RWPE2 (cell line): ENCODE data around the gene CLEC18A.

Experiments
- ATAC-seq: fragments of 200-7000 bp; cut with Tn5 transposase; 3 replicates; pipeline ENCODE4 v1.9.1; 2021; ENCODE audit warnings: low read depth
- DNase-seq: peaks from one replicate; pipeline ENCODE4 v3.0.0-alpha.2; 2020; ENCODE audit warnings: low spot score
- H3K27ac ChIP-seq: fragments of 450-650 bp; 2 replicates; pipeline ENCODE4 v1.5.1; 2017; ENCODE audit warnings: mild to moderate bottlenecking; ENCODE audit not compliant: poor library complexity, severe bottlenecking
- H3K27me3 ChIP-seq: fragments of 250-450 bp; sonication (Bioruptor Pico); 2 replicates; pipeline ENCODE4 v1.5.1; 2021; ENCODE audit warnings: mild to moderate bottlenecking, moderate library complexity; ENCODE audit not compliant: insufficient read depth, poor library complexity, severe bottlenecking
- H3K36me3 ChIP-seq: fragments of 250-450 bp; sonication (Bioruptor Pico); 2 replicates; pipeline ENCODE4 v1.5.1; 2020; ENCODE audit warnings: low read depth, mild to moderate bottlenecking, moderate library complexity
- H3K4me1 ChIP-seq: fragments of 250-450 bp; sonication (Bioruptor Pico); 2 replicates; pipeline ENCODE4 v1.5.1; 2021; ENCODE audit warnings: mild to moderate bottlenecking, moderate library complexity; ENCODE audit not compliant: insufficient read depth, poor library complexity, severe bottlenecking
- H3K4me3 ChIP-seq: fragments of 250-450 bp; sonication (Bioruptor Pico); 2 replicates; pipeline ENCODE4 v1.5.1; 2021; ENCODE audit warnings: mild to moderate bottlenecking, moderate library complexity; ENCODE audit not compliant: severe bottlenecking
- H3K9me3 ChIP-seq: fragments of 250-450 bp; sonication (Bioruptor Pico); 2 replicates; pipeline ENCODE4 v1.5.1; 2021; ENCODE audit warnings: mild to moderate bottlenecking, moderate library complexity; ENCODE audit not compliant: severe bottlenecking
- TF ChIP-seq, protein P1 (sequence below): fragments of 450-650 bp; IDR thresholded peaks from one replicate; pipeline ENCODE4 v1.5.1; 2017; ENCODE audit warnings: mild to moderate bottlenecking, moderate library complexity; ENCODE audit not compliant: poor library complexity, severe bottlenecking

The CLEC18A gene

GRCh38 chr16:69936751-69937211 lies 14.4 kb upstream of the CLEC18A start:
- TF ChIP-seq, protein P1, sequence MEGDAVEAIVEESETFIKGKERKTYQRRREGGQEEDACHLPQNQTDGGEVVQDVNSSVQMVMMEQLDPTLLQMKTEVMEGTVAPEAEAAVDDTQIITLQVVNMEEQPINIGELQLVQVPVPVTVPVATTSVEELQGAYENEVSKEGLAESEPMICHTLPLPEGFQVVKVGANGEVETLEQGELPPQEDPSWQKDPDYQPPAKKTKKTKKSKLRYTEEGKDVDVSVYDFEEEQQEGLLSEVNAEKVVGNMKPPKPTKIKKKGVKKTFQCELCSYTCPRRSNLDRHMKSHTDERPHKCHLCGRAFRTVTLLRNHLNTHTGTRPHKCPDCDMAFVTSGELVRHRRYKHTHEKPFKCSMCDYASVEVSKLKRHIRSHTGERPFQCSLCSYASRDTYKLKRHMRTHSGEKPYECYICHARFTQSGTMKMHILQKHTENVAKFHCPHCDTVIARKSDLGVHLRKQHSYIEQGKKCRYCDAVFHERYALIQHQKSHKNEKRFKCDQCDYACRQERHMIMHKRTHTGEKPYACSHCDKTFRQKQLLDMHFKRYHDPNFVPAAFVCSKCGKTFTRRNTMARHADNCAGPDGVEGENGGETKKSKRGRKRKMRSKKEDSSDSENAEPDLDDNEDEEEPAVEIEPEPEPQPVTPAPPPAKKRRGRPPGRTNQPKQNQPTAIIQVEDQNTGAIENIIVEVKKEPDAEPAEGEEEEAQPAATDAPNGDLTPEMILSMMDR, result no peak
- H3K36me3 ChIP-seq, result peaks cover 10% of the 10 kb centered on the region
- no peaks in the 10 kb centered on the region for H3K27me3 ChIP-seq
- no peaks in the 10 kb centered on the region for H3K4me1 ChIP-seq
- H3K9me3 ChIP-seq, result no peaks in the 10 kb centered on the region
- DNase-seq (no peak), ATAC-seq (no peak)
- H3K4me3 ChIP-seq, result no peak overlapping the region
- H3K27ac ChIP-seq, result no peak overlapping the region

DNA sequence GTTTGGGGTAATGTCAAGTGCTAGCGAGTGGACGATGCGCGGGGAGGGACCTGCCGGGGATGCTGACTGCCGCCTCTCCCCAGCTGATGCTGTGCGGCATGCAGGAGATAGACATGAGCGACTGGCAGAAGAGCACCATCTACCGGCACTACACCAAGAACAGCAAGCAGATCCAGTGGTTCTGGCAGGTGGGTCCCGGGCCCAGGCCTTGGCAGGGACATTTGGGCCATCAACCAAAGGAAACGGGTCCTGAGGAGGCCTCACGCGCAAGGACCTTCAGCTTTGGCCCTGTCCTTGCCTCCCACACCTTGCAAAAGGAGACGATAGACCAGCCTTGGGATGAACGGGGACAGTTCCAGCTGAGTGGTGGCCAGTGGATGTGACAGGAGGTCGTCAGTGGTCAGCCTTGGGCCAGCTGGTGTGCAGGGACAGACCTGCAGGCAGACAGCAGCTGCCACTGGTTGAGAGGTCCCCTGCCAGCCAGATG lies 13.6 kb upstream of the CLEC18A start:
- Histone ChIP-seq H3K27me3 (no peaks in the 10 kb centered on the region), H3K4me3 (no peak overlapping the region), H3K4me1 (no peaks in the 10 kb centered on the region), H3K36me3 (peaks cover 7% of the 10 kb centered on the region; the same call in 1 of the 2 replicates), H3K9me3 (no peaks in the 10 kb centered on the region), H3K27ac (no peak overlapping the region)
- TF ChIP-seq, protein P1, result no peak
- ATAC-seq (no peak), DNase-seq (no peak)

DNA sequence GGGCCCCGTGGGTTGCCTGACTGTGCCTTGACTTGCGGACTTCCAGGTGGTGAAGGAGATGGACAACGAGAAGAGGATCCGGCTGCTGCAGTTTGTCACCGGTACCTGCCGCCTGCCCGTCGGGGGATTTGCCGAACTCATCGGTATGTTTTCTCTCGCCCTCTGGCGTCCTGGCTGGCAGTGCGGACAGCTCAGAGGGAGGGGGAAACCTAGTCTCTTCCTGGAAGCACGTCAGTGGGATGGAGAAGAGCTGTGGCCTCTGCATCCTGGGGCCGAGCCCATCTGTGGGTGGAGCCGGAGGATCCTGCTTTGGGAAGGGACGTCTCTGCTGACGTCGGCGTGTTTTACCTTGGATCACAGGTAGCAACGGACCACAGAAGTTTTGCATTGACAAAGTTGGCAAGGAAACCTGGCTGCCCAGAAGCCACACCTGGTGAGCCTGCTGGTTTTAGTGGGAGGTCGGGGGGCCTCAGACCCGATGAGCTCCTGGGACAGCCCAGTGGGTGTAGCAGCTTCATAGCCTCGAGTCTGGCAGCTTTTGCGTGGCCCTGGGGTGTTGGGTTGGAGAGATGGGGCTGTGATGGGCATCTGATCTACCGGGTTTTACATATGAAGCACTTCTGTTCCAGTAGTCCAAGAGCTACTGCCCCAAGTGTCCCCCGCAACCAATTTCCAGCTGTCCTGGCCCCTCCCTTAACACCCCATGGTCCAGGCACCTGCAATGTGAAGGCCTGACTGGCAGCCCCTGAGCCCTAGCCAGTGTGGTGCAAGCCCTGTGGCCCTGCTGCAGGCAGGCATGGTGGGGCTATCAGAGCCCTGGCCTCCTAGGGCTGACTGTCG lies 11.9 kb upstream of the CLEC18A start:
- H3K36me3 ChIP-seq, result peaks cover 7% of the 10 kb centered on the region; the same call in 1 of the 2 replicates
- TF ChIP-seq, protein P1, result no peak
- H3K9me3 ChIP-seq, result no peaks in the 10 kb centered on the region
- ATAC-seq (no peak), DNase-seq (no peak)
- H3K4me3 ChIP-seq, result no peak overlapping the region
- H3K4me1 ChIP-seq, result no peaks in the 10 kb centered on the region
- no peak overlapping the region for H3K27ac ChIP-seq
- no peaks in the 10 kb centered on the region for H3K27me3 ChIP-seq

- DNase-seq (no peak), ATAC-seq (no peak)
- no peaks in the 10 kb centered on the region for H3K9me3 ChIP-seq
- TF ChIP-seq, protein P1, result no peak
- no peaks in the 10 kb centered on the region for H3K27me3 ChIP-seq
- no peak overlapping the region for H3K27ac ChIP-seq
- peaks cover 7% of the 10 kb centered on the region; the same call in 1 of the 2 replicates for H3K36me3 ChIP-seq
- H3K4me1 ChIP-seq, result no peaks in the 10 kb centered on the region
- no peak overlapping the region for H3K4me3 ChIP-seq
Measured at GRCh38 chr16:69939821-69940585, 11.1 kb upstream of the CLEC18A start.
